Right lobe of liver (tissue), 4 donors: Measurements from ENCODE around the gene RPTOR.

ENCODE experiments used
- POLR2A ChIP-seq: fragments of 450-650 bp; IDR thresholded peaks from one replicate; pipeline ENCODE4 v1.6.1; 2017; ENCODE audit warnings: antibody characterized with exemption, mild to moderate bottlenecking
- TF ChIP-seq, protein P1 (sequence below), 4 donors: fragments of 200-600 bp in 3 of 4; fragments of 450-650 bp in 1 of 4; IDR thresholded peaks; one replicate each; pipeline versions ENCODE4 v1.5.1 to v1.8.0; 2016 to 2022; ENCODE audit warnings: antibody characterized with exemption in 4 of 4, mild to moderate bottlenecking in 2 of 4
- donor health status: DM: no; HTN: no; CAD: no.
- donor health status: DM: no; HTN: no; CAD: no.
- donor health status: DM: no; HTN: yes; CAD: no.

DNA sequence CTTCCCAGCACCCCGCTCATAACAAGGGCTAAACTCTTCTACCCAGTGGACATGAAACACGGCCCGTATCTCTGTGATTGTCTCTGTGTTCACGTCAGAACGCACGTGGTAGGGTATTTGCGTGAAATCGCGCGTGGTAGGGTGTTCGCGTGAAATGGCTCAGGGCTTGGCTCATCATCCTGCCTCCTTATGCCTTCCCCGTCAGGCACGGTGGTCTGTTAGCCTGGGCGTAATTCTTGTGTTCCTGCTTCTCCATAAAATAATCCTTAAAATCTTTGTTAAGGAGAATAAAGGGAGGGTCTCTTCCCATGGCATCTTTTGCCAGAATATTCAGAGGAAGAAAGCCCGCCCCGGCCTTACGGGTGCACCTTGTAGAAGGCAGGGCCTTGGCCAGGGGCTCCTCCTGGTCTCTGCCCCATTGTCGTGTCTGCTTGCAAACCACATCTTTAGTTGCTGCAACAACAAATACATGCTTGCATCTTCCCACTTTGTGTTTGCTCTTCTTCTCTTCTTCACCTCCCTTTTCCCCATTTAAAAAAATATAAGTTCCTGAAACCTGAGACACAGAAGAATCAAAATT, 330.3 kb downstream of the RPTOR start:
- TF ChIP-seq, protein P1, sequence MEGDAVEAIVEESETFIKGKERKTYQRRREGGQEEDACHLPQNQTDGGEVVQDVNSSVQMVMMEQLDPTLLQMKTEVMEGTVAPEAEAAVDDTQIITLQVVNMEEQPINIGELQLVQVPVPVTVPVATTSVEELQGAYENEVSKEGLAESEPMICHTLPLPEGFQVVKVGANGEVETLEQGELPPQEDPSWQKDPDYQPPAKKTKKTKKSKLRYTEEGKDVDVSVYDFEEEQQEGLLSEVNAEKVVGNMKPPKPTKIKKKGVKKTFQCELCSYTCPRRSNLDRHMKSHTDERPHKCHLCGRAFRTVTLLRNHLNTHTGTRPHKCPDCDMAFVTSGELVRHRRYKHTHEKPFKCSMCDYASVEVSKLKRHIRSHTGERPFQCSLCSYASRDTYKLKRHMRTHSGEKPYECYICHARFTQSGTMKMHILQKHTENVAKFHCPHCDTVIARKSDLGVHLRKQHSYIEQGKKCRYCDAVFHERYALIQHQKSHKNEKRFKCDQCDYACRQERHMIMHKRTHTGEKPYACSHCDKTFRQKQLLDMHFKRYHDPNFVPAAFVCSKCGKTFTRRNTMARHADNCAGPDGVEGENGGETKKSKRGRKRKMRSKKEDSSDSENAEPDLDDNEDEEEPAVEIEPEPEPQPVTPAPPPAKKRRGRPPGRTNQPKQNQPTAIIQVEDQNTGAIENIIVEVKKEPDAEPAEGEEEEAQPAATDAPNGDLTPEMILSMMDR (IDR thresholded peaks at IDR 0.05) = no peak
- no peak for TF ChIP-seq POLR2A
